HEK293 (cell line): ENCODE results near the gene HSDL1.

Experiments used
- CTCF ChIA-PET: fragments of 350-600 bp; formaldehyde crosslinking; extraction: SDS; loops from one replicate; lab custom pipeline; 2021; ENCODE audit warnings: antibody characterized with exemption; lab: Yijun Ruan, JAX
- POLR2A ChIA-PET: fragments of 300-600 bp; formaldehyde crosslinking; extraction: SDS; loops from one replicate; lab custom pipeline; 2020; ENCODE audit warnings: antibody characterized with exemption, inconsistent platforms; lab: Yijun Ruan, JAX
- H3K27ac ChIP-seq: fragments of 200-500 bp; sonication (Bioruptor generic); 2 replicates; pipeline ENCODE4 v1.5.1; 2014; ENCODE audit warnings: low read depth, low read length, control low read depth, inconsistent platforms; ENCODE audit errors: extremely low read depth
- H3K36me3 ChIP-seq, 2 experiments: fragments of 200-500 bp in 1 of 2; sonication (Bioruptor generic) in 1 of 2; 1 replicate in 1 of 2; 2 replicates in 1 of 2; pipeline ENCODE4 v1.5.1; 2014 to 2017; ENCODE audit warnings: inconsistent platforms in 2 of 2, low read length in 2 of 2; ENCODE audit not compliant: control insufficient read depth in 2 of 2, insufficient read depth in 1 of 2
- H3K4me1 ChIP-seq: fragments of 200-500 bp; sonication (Bioruptor generic); 2 replicates; pipeline ENCODE4 v1.5.1; 2014; ENCODE audit warnings: mild to moderate bottlenecking, low read length, inconsistent platforms; ENCODE audit not compliant: control insufficient read depth, insufficient read depth
- H3K4me3 ChIP-seq: 2 replicates; pipeline ENCODE4 v1.5.1; 2011; ENCODE audit warnings: low read depth, mild to moderate bottlenecking, control low read depth, low read length, moderate library complexity
- H3K9me3 ChIP-seq: fragments of 200-500 bp; sonication (Bioruptor generic); 2 replicates; pipeline ENCODE4 v1.5.1; 2014; ENCODE audit warnings: low read depth, low read length, inconsistent platforms; ENCODE audit not compliant: control insufficient read depth, insufficient read depth
- FEZF1 ChIP-seq: fragments of 450-650 bp; formaldehyde crosslinking; IDR thresholded peaks from 2 replicates; pipeline ENCODE4 v1.5.1; 2016; ENCODE audit warnings: missing biosample characterization, missing genetic modification characterization
- GLI2 ChIP-seq: fragments of 450-650 bp; formaldehyde crosslinking; IDR thresholded peaks from 2 replicates; pipeline ENCODE4; 2017; ENCODE audit warnings: missing biosample characterization, missing genetic modification characterization, low read depth, borderline replicate concordance
- GLIS1 ChIP-seq: fragments of 450-650 bp; formaldehyde crosslinking; IDR thresholded peaks from 2 replicates; pipeline ENCODE4 v1.5.1; 2016; ENCODE audit warnings: missing biosample characterization, missing genetic modification characterization
- MEIS1 ChIP-seq: sonication (generic); formaldehyde crosslinking; IDR thresholded peaks from 2 replicates; pipeline ENCODE4 v1.8.1; 2022; ENCODE audit warnings: missing genetic modification reagents, mild to moderate bottlenecking, borderline replicate concordance
- PATZ1 ChIP-seq: fragments of 450-650 bp; formaldehyde crosslinking; IDR thresholded peaks from 2 replicates; pipeline ENCODE4 v1.5.1; 2016; ENCODE audit warnings: missing biosample characterization, missing genetic modification characterization
- YY2 ChIP-seq: fragments of 450-650 bp; formaldehyde crosslinking; IDR thresholded peaks from 2 replicates; pipeline ENCODE4 v1.5.1; 2016; ENCODE audit warnings: missing biosample characterization, missing genetic modification characterization
- ZBTB1 ChIP-seq: fragments of 450-650 bp; formaldehyde crosslinking; IDR thresholded peaks from 2 replicates; pipeline ENCODE4 v1.5.1; 2016; ENCODE audit warnings: missing biosample characterization, missing genetic modification characterization
- ZBTB11 ChIP-seq: fragments of 450-650 bp; formaldehyde crosslinking; conservative IDR thresholded peaks from 2 replicates; pipeline ENCODE4 v1.5.1; 2016; ENCODE audit warnings: low read depth, missing biosample characterization, missing genetic modification characterization
- ZNF132 ChIP-seq: fragments of 450-650 bp; formaldehyde crosslinking; IDR thresholded peaks from 2 replicates; pipeline ENCODE4 v1.5.1; 2017; ENCODE audit warnings: missing biosample characterization, missing genetic modification characterization, borderline replicate concordance
- ZNF221 ChIP-seq: fragments of 450-650 bp; formaldehyde crosslinking; IDR thresholded peaks from 2 replicates; pipeline ENCODE4 v1.5.1; 2017; ENCODE audit warnings: missing biosample characterization, missing genetic modification characterization, borderline replicate concordance
- ZNF48 ChIP-seq: fragments of 450-650 bp; formaldehyde crosslinking; IDR thresholded peaks from 2 replicates; pipeline ENCODE4 v1.5.1; 2016; ENCODE audit warnings: missing biosample characterization, missing genetic modification characterization
- ZNF549 ChIP-seq: fragments of 450-650 bp; IDR thresholded peaks from 2 replicates; pipeline ENCODE4 v1.5.1; 2018; ENCODE audit warnings: missing biosample characterization, missing genetic modification characterization, mild to moderate bottlenecking, inconsistent platforms, moderate library complexity
- ZNF624 ChIP-seq: fragments of 450-650 bp; formaldehyde crosslinking; IDR thresholded peaks from 2 replicates; pipeline ENCODE4 v1.5.1; 2017; ENCODE audit warnings: missing biosample characterization, missing genetic modification characterization
- ZNF654 ChIP-seq: fragments of 450-650 bp; formaldehyde crosslinking; IDR thresholded peaks from 2 replicates; pipeline ENCODE4 v1.5.1; 2016; ENCODE audit warnings: low read depth, missing biosample characterization, missing genetic modification characterization
- ZNF670 ChIP-seq: fragments of 450-650 bp; formaldehyde crosslinking; IDR thresholded peaks from 2 replicates; pipeline ENCODE4 v1.5.1; 2016; ENCODE audit warnings: missing biosample characterization, missing genetic modification characterization, low read depth
- TF ChIP-seq, protein P1 (sequence below): fragments of 450-650 bp; formaldehyde crosslinking; IDR thresholded peaks from 2 replicates; pipeline ENCODE4 v1.5.1; 2016; ENCODE audit warnings: missing biosample characterization, missing genetic modification characterization, borderline replicate concordance

HSDL1 gene

GRCh38 chr16:84184775-84185174 is 39.8 kb upstream of the HSDL1 start:
- no peaks in the 10 kb centered on the region for H3K4me1 ChIP-seq
- POLR2A ChIA-PET, result no interaction called here
- peaks cover 0 to 56% of the 10 kb centered on the region in 2 experiments; a peak in 2 of 3 replicates for H3K36me3 ChIP-seq
- no peak overlapping the region for H3K27ac ChIP-seq
- H3K4me3 ChIP-seq, result no peak overlapping the region
- TF ChIP-seq ZNF654 (tag by site-specific recombination) (no peak), ZBTB1 (tag by site-specific recombination) (no peak), ZNF132 (no peak), ZNF549 (tag by site-specific recombination) (no peak), MEIS1 (CRISPR knock-in tag) (no peak), GLIS1 (tag by site-specific recombination) (no peak), YY2 (tag by site-specific recombination) (no peak), ZNF670 (tag by site-specific recombination) (no peak), FEZF1 (tag by site-specific recombination) (no peak), ZNF221 (tag by site-specific recombination) (no peak), ZNF48 (tag by site-specific recombination) (no peak), GLI2 (tag by site-specific recombination) (no peak), ZNF624 (tag by site-specific recombination) (no peak), ZBTB11 (tag by site-specific recombination) (no peak), PATZ1 (tag by site-specific recombination) (no peak)
- TF ChIP-seq, protein P1, sequence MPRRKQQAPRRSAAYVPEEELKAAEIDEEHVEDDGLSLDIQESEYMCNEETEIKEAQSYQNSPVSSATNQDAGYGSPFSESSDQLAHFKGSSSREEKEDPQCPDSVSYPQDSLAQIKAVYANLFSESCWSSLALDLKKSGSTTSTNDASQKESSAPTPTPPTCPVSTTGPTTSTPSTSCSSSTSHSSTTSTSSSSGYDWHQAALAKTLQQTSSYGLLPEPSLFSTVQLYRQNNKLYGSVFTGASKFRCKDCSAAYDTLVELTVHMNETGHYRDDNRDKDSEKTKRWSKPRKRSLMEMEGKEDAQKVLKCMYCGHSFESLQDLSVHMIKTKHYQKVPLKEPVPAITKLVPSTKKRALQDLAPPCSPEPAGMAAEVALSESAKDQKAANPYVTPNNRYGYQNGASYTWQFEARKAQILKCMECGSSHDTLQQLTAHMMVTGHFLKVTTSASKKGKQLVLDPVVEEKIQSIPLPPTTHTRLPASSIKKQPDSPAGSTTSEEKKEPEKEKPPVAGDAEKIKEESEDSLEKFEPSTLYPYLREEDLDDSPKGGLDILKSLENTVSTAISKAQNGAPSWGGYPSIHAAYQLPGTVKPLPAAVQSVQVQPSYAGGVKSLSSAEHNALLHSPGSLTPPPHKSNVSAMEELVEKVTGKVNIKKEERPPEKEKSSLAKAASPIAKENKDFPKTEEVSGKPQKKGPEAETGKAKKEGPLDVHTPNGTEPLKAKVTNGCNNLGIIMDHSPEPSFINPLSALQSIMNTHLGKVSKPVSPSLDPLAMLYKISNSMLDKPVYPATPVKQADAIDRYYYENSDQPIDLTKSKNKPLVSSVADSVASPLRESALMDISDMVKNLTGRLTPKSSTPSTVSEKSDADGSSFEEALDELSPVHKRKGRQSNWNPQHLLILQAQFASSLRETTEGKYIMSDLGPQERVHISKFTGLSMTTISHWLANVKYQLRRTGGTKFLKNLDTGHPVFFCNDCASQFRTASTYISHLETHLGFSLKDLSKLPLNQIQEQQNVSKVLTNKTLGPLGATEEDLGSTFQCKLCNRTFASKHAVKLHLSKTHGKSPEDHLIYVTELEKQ (tag by site-specific recombination), result no peak
- H3K9me3 ChIP-seq, result no peaks in the 10 kb centered on the region
- CTCF ChIA-PET, result interaction anchor here (1.0 to 1.5 kb wide), 4 partner anchors 40 to 302 kb away, joined by 3 to 4 read pairs (median 3); partner anchors contain the start of gene HSDL1
